ENCODE results near the gene CATSPER1.

CATSPER1 gene

DNA sequence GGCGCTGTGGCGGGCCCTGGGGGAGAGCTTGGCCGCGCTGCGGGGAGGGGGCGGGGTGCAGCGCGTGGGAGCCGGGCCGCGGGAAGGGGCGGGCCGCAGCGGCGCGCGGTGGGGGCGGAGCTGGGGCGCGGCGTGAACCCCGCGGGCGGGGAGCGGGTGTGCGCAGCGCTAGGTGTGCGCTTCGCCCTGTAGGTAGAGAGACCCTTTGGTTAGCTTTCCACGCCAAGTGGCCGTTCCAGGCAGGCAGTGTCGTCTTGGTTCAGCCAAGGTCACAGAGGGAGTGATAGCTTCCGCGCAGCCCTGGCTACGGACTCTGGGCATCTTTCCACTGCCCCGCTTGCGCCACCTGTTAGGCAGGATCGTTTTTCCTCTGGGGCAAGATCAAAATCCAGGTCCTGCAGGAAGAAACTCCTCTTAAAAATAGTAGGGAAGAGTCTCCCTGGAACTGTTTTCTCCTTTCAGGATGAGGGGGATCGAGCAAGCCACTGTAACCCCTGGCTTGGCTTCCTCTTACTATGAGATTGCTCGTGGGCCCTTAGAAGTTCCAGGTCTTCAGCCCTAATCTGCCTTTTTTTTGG, 23.5 kb downstream of the CATSPER1 start:
- DNase-seq (ENCODE audit: low read depth in 2 of 2) = no peak

DNA sequence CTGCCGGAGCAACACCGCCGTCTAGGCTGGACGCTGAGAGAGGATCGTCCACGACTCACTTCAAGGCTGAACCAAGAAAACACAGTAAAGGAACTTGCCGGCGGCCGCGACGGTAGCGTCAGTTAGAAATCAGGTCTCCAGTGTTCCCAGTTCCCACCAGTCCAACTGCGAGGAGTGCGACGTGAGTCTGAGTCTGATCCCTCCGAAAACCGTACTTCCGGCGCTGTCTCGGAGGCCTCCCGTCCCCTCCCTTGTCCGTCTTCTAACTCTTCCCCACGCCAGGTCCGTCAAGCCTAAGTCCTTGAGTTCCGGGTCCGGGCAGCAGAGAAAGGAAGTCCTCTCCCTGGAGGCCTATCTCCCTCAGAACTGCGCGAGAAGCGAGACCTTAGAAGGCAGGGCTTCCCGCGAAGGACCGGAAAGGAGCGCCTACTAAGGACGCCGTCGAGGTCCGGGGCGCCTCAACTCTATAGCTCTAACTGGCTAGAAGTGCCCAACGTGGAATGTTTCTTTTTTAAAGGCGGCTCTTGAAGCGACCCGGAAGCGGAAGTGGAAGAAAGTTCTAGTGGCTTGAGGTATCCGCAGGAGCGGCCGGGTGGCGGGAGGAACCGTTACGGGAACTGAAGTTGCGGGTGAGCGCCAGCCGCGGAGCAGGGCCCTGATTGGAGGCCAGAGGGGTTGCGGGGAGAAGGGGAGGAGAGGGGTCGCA, 24.2 kb downstream of the CATSPER1 start, which contains the start of the genes BANF1 and EIF1AD:
Gene BANF1 (plus strand): TSS at position 562 of the 706 bp plus-strand sequence. CDS start 748 bp downstream, outside the sequence.
Gene EIF1AD (minus strand): TSS at position 216 of the 706 bp plus-strand sequence. CDS start 1,768 bp downstream, outside the sequence.
- DNase-seq (ENCODE audit: low read depth in 2 of 2) = peak; percentile 94

DNA sequence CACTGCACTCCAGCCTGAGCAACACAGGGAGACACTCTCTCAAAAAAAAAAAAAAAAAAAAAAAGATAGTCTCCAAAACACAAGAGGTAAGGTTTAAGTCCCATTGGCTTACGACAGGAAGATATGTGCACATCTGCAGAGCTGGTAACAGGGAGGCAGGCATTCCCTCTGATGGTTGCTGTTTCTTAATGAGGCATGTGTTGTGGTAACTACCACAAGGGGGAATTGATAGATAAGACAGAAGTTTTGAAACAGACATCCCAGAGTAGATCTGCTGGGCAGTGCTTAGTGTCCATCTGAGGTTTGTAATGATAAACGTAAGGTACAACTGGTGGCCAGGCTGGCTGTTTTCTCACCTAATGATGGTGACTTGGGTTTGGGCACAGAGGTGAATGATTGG, 29.0 kb downstream of the CATSPER1 start:
- no peak for DNase-seq (ENCODE audit: low read depth in 2 of 2)

DNA sequence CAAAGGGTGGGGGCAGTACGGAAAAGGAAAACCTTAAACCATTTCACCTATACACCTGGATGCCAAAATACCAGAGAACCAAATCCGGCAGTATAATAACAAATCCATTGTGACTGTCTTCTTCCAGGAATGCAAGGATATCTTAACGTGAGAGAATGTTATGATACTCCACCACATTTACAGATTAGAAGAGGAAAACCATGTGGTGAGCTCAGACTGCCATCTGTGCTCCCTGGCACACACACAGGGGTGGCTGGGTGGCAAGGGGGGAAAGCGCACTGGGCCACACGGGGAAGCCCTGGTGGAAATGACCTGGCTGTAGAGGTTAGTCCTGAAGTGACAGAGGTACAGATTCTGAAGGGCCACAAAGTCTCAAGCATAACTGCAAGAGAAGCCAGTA, 34.2 kb downstream of the CATSPER1 start:
- DNase-seq (ENCODE audit: low read depth in 2 of 2) = no peak

DNA sequence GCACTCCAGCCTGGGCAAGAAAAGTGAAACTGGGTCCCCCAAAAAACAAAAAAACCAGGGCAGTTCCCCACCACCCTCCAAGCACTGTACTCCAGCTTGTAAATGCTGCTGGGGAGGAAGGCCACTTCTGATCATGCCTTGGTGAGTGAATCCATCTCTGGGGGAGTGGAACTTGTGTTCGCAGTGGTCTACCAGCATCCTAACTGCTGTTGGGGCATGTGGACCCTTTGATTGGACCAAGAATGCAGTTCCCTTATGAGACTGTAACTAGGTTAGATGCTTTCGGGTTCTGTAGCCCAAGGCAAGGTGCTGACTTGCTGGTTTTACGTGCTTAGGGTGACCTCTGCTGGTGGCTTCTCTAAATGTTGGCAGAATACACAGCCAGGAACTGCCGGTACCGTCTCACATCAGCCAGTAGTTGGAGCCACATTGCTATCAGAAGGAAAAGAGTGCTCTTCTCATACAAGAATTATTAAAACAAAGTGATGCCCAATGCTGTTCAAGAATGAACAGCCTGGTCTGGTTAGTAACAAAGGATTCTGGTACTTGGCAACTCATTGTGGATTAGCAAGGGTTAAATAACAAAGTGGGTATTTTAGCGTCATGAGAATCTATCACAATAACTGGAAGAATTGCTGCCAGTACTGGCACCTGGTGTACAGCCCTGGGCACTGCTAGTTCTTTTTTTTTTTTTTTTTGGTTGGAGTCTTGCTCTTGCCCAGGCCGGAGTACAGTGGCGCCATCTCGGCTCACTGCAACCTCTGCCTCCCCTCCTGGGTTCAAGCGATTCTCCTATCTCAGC, 37.3 kb downstream of the CATSPER1 start:
- DNase-seq (ENCODE audit: low read depth in 2 of 2) = peak; percentile 87 to 89

DNA sequence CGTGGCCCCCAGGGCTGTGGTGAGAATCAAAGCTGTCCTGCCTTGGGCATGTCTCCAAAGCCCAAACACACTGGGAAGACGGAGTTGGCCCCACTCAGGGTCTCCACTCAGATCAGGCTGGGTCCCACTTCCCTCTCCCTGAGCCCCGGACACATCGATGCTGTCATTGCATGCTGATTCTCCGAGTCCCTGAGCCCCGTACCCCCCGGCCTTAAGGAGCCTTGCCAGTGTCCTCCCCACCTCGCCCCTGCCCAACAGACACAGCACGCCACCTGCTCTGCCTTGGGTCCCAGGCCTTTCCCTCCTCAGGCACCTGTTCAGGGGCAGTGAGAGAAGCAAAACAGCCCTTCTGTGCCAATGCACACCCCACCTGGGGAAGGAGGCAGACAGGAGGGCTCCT, 38.9 kb downstream of the CATSPER1 start:
- DNase-seq (ENCODE audit: low read depth in 2 of 2) = no peak

DNA sequence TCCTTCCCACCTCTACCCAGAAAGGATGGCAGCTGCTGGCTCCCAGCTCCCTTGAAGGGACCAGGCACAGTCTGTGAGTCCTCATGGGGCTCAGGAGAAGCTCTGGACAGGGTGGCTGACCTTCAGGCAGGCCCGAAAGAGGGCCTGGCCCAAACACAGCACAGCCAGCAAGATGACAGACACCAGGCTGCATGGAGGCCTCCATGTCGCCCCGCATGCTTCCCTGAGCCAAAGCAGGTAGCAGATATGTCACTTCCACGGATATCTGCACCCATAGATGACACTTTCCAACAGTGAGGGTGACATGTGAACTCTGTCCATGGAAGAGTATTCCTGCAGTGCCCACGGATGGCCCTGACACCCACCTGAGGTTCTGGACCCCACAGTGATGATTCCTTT, 42.7 kb downstream of the CATSPER1 start:
- DNase-seq (ENCODE audit: low read depth in 2 of 2) = no peak

DNA sequence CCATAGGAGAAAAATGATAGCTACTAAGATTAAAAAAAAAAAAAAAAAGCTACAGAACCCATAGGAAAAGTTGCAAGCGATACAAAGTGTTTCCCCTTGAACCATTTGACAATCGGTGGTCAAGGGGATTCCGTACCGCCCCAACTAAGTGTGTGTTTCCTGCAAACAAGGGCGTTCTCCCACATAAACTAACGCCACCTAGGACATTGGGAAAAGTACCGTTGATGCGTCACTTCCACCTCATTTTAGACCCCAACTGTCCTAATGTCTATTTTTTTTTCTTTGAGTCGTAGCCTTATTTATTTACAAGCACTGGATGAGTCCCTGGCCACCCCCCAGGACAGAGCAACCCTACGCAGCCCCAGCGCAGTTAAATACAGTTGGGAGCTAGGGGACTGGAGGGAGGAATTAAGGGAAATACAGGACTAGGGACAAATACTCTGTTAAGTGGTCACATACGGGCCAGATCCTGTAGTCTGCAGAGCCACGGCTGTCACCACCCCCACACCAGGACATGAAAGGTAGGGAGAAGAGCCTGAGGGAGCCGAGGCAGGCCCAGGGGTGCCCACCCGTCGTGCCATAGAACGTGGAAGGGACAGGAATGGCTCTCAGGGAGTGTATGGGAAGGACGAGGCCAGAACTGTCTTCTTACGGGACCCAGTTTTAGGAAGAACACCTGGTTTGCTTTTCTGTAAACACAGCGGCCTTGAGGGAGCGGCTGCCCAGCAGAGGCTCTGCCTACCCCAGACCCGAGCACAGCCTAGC, 43.3 kb downstream of the CATSPER1 start:
- no peak for DNase-seq (ENCODE audit: low read depth in 2 of 2)

DNA sequence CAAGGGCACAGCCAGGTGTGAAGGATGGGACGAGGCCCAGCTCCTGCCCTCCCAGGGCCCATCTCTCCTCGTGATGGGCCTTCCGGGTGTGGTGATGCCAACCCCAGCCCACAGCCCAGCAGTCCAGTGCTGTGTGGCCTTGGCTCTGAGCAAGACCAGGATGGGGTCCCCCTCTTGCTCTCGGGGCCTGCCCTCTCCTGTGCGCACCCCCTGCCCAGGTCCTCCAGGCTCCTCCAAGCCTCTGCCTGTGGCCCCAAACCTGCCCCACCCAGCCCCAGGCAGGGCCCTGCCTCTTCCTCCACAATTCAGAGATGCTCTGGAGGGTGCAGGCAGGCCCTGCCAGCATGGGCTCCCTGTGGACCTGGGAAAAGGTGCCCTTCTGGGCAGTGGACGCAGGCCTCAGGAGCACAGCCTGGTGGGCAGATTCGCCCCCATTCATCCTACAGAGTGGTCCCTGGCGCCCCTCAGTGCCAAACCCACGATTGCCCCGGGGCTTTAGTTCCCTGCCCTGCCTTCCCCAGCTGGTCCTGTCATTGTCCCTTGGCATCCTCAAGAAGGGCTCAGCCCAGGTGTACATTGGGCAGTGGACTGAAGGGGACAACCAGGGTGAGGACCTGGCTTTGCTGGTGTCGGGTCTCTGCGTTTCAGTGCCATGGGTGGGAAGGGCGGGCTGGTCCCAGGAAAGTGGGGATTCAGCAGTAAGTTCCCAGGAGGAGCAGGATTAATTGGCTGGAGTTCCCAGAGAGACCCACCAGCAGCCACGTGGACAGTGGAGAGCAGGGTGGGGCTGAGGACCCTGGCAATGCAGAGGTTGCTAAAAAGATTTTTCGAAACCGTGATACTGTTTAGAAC, 44.1 kb downstream of the CATSPER1 start:
- DNase-seq (ENCODE audit: low read depth in 2 of 2) = no peak

DNA sequence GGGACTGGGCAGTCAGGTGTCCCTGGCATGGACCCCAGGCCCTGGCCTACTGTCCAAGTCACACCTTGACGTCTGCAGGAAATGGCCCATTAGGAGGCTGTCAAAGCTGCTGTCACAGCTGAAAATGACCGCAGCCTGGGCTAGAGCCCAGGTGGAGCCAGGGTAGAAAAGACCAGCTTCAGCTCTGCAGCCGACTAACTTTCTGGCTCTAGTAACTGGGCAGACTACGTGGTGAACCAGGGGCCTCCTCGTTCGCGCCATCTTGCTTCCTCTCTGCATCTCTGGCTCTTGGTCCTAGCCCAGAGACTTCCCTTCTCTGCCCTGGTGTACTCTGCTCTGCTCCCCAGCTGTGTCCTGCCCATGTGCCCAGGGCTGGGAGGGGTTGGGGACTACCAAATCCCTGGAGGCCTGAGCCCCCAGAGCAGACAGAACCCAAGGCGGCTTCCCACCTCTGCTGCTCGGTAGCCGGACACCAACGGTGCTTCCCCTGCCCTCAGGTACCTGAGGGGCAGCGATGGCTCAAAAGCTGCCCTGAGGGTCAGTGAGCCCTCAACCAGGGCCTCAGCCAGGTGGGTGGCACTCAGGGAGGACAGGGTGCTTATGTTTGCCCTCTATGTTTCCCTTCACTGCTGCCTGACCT, 45.1 kb downstream of the CATSPER1 start:
- DNase-seq (ENCODE audit: low read depth in 2 of 2) = no peak

DNA sequence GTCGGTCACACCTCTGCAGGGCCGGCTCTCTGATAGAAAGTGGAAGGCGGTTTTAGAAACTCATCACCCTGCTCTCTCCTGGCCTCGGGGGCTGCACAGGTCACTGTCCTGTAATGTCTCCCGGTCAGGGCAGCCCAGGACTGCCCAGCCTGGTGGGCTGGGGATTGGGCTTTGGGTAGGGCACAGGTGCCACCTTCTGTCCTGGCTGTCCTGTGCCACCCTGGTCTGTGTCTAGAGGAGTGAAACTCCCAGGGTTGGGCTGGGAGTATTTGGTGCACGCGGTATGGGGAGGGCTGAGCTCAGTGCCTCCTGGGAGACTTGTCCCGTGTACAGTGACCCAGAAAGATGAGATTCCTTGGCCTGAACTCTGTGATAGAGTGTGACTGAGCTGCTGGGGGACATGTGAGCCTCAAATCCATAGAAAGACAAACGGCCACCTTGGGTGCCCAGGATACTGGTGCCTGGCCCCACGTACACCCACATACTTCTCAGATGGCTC, 47.0 kb downstream of the CATSPER1 start:
- DNase-seq (ENCODE audit: low read depth in 2 of 2) = no peak

DNA sequence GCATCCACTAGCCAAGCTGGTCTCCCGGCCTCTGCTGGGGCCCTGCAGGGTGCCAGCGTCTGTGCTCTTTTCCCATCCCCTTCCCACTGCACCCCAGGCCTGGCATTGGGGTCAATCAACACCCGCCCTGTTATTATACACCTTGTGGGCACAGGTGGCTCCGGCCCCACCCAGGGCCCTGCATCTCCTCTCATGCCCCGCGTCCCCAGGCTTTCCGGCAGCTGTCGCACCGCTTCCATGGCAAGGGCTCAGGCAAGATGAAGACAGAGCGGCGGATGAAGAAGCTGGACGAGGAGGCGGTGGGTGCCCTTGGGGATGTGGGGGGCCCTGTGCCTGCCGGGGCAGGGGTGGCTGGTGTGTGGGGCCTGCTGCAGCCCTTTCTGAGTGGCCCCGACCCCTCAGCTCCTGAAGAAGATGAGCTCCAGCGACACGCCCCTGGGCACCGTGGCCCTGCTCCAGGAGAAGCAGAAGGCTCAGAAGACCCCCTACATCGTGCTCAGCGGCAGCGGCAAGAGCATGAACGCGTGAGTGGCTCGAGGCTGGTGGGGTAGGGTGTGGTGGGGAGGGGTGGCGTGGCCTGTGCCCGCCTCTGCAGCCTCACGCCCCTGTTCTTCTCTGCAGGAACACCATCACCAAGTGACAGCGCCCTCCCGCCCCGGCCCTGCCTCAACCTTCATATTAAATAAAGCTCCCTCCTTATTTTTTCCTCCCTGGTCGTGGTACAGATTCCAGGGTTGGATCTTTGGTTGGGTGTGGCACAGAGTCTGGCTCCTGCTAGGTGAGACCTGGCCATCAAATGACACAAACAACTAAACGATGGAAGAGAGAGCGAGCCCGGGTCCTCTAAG, 47.7 kb downstream of the CATSPER1 start:
- DNase-seq (ENCODE audit: low read depth in 2 of 2) = no peak

DNA sequence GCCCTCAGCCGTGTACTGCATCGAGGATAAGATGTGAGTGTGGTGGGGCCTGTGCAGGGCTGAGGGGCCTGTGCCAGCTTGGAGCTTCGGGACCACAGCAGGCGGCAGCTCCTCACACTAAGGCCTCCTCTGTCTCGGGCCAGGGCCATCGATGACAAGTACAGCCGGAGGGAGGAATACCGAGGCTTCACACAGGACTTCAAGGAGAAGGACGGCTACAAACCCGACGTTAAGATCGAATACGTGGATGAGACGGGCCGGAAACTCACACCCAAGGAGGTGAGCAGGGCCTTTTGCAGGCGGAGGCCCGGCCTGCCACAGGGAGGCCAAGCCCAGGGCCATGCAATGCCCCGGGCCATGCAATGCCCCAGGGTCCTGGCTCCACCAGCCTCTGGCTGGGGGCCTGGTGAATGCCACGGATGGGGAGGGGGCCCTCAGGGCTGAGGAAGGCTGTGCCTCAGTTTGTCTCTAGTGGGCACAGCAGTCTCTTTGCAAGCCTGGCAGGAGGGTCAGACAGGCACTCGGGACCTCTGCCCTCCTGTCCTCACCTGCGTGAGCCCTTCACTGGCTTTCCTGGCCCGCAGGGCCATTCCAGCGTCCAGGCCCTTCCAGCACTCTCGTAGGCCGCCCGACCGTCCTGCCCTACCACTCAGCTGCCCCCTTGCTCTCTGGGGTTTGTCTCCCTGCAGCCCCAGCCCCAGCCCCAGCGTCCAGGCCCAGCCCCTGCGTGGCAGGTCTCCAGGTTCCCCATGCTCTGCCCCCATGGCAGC, 48.5 kb downstream of the CATSPER1 start:
- no peak for DNase-seq (ENCODE audit: low read depth in 2 of 2)

DNA sequence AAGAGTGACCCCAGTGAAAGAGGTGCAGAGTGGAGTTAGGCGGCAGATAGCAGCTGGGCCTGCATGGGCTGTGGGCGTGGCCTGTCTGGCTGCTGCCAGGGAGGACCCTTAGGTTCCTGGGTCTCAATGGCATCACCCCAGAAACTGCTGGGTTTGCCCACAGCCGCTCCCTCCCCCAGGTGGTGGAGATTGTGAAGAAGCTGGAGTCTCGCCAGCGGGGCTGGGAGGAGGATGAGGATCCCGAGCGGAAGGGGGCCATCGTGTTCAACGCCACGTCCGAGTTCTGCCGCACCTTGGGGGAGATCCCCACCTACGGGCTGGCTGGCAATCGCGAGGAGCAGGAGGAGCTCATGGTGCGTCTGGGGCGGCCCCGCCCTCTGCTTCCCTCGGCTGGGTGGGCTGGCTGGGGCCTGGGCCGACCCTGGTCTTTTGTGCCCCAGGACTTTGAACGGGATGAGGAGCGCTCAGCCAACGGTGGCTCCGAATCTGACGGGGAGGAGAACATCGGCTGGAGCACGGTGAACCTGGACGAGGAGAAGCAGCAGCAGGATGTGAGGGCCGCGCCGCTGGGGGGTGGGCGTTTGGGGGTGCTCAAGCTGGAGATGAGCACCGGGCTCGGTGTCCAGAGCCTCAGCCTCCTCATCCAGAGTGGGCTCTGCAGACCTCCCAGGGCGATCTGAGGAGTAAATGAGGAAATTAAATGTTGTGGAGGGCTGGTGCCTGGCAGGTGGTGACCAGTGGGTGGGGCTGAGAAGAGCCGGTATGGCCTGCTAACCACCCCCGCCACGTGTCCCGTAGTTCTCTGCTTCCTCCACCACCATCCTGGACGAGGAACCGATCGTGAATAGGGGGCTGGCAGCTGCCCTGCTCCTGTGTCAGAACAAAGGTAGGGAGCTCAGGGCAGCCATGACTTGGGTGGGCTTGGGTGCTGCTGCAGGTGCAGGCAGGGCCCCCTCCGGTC, 49.8 kb downstream of the CATSPER1 start:
- DNase-seq (ENCODE audit: low read depth in 2 of 2) = no peak

DNA sequence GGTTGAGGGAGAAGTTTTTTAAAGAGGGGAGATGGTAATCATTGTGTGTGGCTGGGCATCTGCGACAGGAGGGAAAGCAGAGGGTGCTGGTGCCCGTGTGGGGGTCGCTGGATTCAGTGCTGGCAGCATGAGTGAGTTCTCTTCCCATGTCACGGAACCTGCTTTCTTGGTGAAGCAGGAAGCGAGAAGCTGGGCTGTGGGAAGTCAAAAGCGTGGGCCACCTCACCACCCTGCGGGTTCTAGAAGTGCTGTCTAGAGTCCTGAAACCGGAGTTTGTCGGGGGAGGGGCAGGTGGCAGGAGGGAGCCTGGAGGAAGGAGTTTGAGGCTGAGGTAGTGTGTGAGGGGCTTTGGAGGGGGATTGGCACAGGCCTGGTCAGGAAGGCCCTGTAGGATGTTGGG, 50.5 kb downstream of the CATSPER1 start:
- DNase-seq (ENCODE audit: low read depth in 2 of 2) = no peak

DNA sequence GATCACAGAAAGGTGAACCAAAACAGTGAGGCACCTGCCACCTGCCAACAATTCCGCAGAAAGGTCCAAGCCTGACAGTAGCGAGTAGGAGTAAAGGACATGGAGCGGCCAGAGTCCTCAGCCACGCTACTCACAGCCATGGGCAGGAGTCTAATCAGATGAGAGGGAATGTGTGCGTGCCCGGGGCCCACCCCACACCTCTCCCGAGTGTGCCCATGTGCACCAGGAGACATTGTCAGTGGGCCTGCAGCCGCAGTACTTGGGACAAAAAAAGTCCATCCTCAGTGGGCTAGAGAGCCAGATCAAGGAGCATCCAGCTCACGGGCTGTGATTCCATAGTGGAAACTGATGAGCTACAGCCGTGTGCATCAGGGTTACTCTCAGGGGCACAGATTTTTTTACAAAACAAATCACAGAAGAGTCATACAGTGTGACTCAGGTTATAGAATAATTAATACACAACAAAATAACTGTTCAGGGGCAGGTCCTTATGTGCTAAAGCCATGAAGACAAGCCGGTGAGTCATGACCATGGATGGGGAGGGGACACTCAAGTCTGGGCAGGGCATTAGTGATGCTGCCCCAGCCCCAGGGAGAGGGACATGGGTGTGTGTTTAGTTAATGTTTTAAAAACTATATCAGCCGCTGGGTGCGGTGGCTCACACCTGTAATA, 52.7 kb downstream of the CATSPER1 start:
- DNase-seq (ENCODE audit: low read depth in 2 of 2) = no peak

DNA sequence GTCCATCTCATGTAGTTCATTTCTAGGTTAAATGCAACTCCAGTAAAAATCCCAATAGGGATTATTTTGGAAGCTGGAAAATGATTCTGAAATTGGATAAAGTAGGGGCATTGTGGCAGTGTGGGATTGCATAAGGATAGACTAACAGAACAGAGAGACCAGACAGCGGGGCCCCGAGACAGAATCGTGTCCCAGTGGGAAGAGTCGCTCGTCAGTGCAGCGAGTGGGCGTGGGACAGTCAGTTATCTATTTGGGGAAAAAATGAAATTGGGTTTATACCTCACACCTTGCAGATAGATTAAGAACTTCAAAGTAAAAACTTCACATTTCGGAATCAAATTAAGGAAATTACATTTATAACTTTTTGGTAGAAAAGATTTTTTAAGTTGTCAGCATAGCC, 54.2 kb downstream of the CATSPER1 start:
- DNase-seq (ENCODE audit: low read depth in 2 of 2) = no peak
